ENCODE data around the gene CCDC117.
"Not testable (repeated sequence)": the region's sequence is repeated elsewhere in the genome, so short reads cannot be mapped to it uniquely, and the experiment has no call there.

Gene CCDC117

DNA sequence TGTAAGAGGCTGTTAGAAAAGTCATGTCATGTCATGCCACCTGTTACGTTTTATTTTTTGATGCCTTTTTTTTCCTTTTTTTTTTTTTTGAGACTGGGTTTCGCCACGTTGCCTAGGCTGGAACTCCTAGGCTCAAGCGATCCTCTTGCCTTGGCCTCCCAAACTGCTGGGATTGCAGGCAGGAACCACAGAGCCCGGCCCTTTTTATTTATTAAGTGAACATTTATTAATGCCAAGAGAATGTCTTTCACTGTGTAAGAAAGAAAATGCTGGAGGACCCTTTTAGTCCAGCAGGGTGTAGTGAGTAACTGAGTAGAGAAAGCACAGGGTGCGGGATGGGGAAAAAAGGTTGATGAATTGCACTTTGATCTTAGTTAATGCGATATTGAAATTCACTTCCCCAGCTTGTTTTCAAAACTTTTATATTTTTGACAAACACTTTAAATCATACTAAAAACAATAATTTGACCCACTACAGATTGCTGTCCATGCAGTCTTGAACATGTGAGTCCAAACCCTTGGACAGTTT is 30.2 kb downstream of the CCDC117 start:
- no peak for DNase-seq

DNA sequence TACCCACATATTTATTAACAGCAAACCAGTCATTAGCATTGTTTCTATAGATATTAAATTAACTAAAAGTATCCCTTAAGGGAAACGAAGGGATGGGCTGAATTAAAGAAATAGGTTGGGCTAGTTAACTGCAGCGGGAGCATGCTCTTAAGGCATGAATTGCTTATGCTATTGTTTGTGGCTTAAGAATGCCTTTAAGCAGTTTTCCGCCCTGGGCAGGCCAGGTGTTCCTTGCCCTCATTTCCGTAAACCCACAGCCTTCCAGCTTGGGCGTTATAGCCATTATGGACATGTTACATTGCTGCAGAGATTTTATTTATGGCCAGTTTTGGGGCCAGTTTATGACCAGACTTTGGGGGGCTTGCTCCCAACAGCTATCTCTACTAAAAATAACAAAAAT is 32.9 kb downstream of the CCDC117 start:
- DNase-seq = not testable (repeated sequence)

DNA sequence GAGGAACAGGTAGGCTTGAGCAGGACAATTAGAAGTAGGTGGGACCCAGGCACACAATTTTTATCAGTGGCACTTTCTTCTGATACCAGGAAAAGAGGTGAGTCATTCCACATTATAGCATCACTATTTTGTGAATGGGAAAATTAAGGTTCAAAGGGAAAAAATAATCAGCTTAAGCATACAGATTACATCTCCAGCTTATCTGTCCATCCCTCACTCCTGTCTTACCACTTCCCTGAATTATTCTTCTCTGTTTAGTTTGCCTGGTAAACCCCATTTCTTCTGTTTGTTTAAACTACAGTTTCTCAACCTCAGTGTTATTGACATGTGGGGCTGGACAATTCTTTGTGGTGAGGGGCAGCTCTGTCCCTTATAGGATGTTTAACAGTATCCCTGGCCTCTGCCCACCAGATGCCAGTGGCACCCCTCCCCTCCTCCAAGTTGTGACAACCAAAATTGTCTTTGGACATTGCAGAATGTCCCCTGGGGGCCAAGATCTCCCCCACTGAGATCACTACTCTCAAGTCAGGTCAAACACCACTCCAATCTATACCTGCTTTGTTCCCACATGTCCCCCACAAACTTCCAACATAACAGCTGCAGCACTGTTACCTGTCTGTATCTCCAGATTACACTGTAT is 36.3 kb downstream of the CCDC117 start:
- DNase-seq = no peak

DNA sequence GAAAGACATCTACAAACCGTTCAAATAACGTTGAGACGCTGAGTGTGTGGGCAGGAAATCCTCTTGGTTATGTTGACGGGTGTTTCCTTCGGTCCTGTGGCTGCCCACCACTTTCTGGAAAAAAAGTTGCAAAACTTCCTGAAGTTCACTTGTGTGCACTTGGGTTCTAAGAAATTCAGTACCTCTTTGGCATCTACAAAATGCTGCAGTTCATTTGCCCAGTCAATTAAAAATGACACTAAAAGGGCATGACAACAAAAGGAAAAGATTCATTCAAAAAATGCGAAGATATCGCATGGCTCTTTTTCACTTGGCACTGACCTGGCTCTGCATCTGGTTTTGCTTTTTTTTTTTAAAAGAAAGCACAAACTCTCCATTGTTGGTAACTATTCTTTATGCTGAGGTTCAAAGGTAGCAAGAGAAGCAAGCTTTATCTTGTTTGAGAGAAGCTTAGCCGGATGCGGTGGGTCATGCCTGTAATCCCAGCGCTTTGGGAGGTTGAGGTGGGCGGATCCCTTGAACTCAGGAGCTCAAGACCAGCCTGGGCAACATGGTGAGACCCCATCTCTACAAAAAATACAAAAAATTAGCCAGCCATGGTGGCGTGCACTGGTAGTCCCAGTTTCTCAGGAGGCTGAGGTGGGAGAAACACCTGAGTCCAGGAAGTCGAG is 38.5 kb downstream of the CCDC117 start:
- no peak for DNase-seq

DNA sequence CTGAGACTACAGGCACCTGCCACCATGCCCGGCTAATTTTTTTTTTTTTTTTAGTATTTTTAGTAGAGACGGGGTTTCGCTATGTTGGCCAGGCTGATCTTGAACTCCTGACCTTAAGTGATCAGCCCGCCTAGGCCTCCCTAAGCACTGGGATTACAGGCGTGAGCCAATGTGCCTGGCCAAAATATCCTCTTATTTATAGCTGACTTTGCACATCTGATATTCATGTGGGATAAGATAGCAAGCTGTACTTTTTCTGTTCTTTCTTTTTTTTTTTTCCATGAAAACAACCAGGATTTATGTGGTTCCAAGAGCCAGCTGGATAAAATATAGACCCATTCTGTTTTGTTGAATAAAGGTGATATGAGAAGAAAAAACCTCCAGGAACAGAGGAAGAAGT is 40.0 kb downstream of the CCDC117 start:
- no peak for DNase-seq

DNA sequence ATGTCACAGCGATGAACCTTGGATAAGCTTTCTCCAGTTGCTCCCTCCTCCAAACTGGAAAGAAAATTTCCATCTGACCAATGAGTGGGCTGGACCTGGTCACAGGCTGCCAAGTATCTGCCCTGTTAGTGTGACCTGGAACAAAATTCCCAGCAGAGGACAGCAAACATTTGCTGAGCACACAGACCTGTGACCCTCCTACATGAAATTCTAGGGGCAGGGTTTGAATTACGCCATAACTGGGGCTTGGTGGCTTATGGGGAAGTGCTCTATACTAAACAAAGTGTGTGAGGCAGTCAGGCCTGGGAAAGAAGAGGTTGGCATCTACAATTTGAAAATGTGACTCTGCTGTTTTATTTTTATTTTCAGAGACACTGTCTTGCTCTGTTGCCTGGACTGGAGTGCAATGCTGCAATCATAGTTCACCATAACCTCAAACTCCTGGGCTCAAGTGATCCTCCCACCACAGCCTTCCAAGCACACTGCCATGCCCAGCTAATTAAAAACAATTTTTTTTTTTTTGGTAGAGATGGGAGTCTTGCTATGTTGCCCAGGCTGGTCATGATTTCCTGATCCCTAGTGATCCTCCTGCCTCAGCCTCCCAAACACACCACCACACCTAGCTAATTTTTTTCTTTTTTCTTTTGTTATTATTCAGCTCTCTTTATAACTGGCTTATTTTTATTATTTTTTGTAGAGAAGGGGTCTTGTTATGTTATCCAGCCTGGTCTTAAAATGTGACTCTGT is 41.5 kb downstream of the CCDC117 start:
- DNase-seq = no peak

DNA sequence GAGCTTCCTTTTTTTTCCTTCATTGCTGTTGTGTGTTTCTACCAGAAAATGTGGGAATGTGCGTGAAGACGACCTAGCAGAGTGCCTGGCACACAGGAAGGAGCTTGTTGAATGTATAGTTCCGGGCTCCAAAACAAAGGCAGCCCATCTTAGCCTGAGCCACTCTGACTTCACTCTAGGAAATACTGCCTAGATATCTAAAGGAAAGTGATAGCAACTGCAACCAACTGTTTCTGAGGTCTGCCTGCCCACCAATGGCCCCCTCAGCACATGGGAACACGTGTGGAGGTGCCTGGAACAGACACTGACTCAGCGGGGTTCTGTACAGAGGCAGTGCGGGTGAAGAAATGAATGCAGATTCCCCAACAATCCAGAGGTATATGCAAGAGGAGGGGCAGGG is 42.6 kb downstream of the CCDC117 start:
- DNase-seq = no peak

DNA sequence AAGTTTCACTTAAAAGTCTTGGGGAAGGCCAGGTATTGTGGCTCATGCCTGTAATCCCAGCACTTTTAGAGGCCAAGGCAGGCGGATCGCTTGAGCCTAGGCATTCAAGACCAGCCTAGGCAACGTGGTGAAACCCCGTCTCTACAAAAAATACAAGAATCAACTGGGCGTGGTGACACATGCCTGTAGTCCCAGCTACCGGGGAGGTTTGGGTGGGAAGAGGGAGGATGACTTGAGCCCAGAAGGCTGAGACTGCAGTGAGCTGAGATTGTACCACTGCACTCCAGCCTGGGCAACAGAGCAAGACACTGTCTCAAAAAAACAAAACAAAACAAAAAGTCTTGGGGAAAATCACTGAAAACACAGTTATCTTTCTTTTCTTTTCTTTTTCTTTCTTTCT is 43.2 kb downstream of the CCDC117 start:
- no peak for DNase-seq

DNA sequence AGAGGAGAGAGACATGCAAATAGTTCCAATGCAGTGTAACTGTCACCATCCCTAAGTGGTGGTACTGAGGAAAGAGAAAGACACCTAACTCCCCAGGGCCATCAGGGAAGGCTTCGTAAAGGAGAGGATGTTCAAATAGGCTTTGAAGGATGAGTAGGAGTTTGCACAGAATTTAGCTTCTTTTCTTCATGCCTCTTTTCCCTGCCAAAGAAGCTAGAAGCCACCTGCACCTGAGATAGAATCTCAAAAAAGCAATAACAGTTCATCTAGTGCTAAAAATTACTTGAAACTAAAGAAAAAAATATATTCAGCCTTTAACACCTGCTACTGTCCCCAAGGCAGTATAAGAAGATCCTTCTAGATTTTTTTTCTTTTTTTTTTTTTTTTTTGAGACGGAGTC is 44.6 kb downstream of the CCDC117 start:
- DNase-seq = no peak

DNA sequence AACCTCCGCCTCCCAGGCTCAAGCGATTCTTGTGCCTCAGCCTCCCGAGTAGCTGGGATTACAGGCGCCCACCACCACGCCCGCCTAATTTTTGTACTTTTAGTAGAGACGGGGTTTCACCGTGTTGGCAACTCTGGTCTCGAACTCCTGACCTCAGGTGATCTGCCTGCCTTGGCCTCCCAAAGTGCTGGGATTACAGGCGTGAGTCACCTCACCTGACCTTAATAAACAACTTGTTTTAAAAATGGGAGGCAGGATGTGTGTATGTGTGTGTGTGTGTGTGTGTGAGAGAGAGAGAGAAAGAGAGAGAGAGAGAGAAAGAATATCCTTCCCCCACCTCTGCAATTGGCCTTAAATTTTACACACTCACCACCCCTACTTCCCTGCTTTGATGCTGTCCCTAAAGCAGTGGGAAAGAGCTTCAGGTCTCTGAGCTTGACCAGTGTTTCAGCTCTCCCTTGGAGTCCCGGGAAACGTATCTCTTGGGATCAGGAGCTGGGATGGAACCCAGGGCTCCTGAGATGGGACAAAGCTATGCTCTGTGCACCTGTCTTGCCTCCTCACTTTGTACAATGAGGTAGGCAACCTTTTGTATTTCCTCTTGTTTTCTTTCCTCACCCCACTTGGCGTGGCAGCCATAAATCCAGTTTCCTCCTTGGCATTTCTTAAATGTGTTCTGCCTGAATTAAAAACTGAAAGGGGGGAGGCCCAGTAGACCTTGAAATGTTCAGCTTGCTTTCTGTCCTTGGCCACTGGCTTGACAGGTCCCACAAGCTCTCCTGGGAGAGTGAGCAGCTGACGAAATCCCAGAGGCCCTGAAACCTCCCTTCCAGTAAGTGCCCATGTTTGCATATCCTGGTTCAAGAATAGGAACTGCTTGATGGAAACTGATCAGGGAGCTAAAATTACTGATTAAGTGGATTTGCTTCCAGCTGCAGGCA is 45.7 kb downstream of the CCDC117 start:
- DNase-seq = peak; percentile 54

DNA sequence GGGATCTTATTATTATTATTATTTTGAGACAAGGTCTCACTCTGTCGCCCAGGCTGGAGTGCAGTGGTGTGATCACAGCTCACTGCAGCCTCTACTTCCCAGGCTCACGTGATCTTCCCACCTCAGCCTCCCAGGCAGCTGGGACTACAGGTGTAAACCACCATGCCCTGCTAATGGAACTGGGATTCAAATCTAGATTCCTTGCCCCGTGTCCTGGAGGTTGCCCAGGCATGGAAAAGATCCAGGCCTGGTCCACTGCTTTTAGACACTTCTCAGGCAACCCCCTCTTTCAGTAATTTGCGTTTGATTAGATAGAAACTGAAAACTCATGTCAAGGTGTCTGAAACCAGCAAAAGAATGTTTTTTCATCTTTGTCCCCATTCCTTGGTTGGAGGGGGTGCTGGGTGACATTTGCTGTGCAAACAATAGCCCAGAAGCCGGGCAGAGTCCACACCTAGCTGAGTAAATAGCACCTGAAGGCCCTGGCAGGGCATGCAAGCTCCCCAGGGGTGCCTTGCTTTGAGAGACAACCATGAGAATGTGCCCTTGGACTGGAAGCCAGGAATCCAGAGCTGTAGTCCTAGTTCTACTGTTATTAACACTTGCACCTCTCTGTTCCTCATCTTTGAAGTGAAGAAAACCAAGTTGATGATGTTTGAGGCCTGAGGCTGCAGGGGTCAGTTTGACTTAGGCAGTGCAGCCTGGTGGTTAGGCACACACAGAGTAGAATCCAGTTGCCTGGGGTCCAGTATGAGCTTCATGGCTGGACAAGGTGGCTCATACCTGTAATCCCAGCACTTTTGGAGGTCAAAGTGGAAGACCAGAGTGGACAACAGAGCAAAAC is 47.0 kb downstream of the CCDC117 start:
- no peak for DNase-seq

DNA sequence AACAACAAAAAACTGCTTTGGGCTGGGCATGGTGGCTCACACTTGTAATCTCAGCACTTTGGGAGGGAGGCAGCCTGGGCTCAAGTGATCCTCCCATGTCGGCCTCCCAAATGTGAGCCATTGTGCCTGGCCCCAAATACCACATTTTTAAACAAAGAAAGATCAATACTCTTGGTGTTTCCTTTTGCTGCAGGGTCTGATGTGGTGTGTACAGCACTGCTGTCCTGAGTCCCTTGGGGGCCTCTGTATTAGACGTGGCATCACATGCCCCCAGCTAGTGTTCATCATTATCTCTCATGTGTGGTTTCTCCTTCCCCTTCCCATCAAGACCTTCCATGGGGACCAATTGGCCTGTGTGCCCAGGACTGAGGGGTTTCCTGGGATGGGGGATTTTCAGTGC is 48.4 kb downstream of the CCDC117 start:
- no peak for DNase-seq

DNA sequence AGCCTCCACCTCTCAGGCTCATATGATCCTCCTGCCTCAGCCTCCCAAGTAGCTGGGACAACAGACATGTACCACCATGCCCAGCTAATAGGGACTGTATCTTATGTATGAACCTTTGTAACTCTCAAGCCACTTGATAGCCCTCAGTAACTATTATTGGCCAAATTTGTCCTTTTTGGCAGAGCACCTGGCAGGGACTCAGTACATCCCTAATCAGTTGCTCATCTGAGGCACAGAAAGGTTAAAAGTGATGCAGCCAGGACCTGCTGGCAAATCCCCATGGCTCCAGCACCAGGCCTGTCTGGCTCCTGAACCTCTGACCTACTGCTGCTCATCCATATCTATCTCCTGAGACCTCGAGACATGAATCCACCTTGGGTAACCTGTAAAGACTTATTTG is 49.0 kb downstream of the CCDC117 start:
- no peak for DNase-seq

DNA sequence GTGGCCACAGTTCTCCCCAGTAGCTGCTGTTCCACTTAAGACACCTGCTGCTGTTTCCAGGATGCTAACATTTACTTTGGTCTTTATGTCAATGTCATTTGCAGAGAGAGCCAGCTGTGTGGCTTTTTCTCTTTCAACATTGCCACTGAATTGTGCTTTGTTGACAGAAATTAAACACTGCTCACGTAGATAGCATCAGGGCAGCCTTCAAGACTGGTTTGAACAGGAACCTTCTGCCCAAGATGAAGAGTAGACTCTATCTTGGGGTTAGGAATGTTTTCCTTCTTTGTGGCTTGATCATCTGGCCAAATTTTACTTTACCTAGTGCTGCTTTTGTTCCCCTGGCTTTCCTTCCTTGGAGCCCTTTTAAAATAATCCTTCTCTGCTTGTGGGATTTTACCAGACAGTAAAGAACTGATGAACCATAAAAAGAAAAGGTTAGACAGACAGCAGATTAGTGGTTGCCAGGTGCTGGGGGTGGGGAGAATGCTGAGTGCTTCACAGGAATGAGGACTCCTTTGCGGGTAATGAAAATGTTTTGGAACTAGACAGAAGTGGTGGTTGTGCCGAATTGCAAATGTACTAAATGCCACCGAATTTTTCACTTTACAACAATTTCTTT is 50.5 kb downstream of the CCDC117 start:
- peak; percentile 59 for DNase-seq

DNA sequence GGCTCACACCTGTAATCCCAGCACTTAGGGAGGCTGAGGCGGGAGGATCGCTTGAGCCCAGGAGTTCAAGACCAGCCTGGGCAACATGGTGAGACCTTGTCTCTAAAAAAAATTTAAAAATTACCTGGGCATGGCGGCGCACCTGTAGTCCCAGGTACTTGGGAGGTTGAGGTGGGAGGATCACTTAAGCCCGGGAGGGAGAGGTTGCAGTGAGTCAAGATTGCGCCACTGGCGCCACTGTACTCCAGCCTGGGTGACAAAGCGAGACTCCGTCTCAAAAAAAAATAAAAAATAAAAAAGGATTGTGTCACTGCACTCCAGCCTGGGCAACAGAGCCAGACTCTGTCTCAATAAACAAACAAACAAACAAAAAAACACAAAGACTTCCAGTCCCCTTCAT is 52.0 kb downstream of the CCDC117 start:
- not testable (repeated sequence) for DNase-seq

DNA sequence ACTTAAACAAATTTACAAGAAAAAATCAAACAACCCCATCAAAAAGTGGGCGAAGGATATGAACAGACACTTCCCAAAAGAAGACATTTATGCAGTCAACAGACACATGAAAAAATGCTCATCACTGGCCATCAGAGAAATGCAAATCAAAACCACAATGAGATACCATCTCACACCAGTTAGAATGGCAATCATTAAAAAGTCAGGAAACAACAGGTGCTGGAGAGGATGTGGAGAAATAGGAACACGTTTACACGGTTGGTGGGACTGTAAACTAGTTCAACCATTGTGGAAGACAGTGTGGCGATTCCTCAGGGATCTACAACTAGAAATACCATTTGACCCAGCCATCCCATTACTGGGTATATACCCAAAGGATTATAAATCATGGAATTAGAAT is 53.9 kb downstream of the CCDC117 start:
- DNase-seq = not testable (repeated sequence)

DNA sequence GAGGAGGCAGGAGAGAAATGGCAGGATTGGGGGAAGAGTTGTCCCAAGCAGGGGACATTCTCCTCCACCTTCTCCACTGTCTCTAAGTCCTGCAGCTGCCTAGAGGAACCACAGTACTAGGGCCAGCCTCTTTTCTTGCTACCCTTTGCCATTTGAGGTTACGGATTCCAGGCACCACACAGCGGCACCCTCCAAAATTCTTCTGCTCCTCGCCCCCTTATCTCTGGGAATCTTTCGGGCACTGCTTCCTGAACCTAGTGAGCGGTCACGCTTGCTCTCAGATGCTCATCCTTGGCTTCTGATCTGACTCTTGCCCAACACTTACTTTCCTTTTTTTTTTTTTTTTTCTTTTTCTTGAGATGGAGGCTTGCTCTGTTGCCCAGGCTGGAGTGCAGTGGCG is 54.4 kb downstream of the CCDC117 start:
- no peak for DNase-seq

DNA sequence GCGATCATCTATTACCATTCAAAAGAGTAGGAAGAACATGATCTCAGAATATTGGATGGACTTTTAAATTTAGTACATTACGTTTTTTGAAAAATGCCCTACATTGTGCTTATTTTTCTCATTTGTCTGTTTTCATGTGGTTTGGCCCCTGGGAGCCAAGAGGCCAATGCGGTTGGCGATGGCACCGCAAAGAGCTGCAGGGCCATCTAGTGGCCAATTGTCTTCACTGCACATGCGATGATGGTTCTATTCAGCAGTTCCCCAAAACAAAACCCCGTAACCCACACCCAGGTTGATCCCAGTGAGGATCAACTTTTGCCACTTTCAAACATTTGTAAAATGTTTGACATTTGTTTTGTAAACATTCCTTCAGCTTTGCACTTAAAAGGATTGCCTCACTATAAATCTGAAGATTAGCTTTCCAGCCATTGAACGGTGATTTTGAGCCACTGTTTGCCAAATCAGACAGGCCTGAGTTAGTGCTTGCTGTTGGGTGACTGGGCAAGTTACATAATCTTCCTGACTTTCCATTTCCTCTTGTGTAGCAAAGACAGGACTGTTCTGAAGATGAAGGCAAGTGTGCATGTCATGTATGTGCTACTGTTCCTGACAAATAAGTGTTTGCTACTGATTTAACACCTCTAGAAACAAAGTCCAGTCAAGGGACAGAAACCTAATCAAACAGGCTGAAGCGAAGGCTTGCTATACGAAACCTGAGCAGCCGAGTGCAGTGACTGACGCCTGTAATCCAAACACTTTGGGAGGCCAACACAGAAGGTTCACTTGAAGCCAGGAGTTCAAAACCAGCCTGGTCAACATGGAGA is 57.1 kb downstream of the CCDC117 start:
- peak; percentile 12 for DNase-seq

DNA sequence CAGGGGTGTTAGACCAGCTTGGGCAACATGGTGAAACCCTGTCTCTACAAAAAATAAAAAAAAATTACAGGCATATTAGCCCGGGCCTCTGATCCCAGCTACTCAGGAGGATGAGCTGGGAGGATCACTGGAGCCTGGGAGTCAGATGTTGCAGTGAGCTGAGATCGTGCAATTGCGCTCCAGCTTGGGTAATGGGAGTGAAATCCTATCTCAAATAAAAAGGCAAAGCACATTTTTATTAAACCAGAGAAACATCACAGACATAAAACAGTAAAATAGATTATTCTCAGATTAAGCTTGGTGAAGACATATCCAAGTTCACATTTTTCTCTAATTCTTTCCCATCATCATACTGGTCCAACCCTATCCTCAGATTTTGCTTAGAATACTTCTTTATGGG is 57.9 kb downstream of the CCDC117 start:
- no peak for DNase-seq

Data from NCI-H510A (cell line).